ENCODE data around the gene KLK5.
A peak's percentile ranks its signal among the peaks of the same experiment; 100 is the strongest.

KLK5 gene

GRCh38 chr19:50968716-50969412 is 16.0 kb upstream of the KLK5 start:
- no peak for DNase-seq

- no peak for DNase-seq
These were observed 15.3 kb upstream of the KLK5 start for GRCh38 chr19:50967929-50968715.

GRCh38 chr19:50964266-50964665 is 11.4 kb upstream of the KLK5 start:
- no peak for DNase-seq

GRCh38 chr19:50963381-50963780 is 10.5 kb upstream of the KLK5 start:
- no peak for DNase-seq

GRCh38 chr19:50962245-50962644 is 9.4 kb upstream of the KLK5 start:
- no peak for DNase-seq

- no peak for DNase-seq
These were observed 7.1 kb upstream of the KLK5 start for GRCh38 chr19:50959731-50960500.

GRCh38 chr19:50957587-50957986 is 4.7 kb upstream of the KLK5 start:
- DNase-seq: no peak

- DNase-seq: no peak
These were observed 3.0 kb downstream of the KLK5 start for GRCh38 chr19:50949861-50950260.

- DNase-seq: no peak
These were observed 5.7 kb downstream of the KLK5 start for GRCh38 chr19:50947123-50947522.

- no peak for DNase-seq
These were observed 8.0 kb downstream of the KLK5 start for GRCh38 chr19:50944795-50945194.

- no peak for DNase-seq
These were observed 9.6 kb downstream of the KLK5 start for GRCh38 chr19:50943074-50943828.

- DNase-seq: no peak
These were observed 13.2 kb downstream of the KLK5 start for GRCh38 chr19:50939596-50939995.

GRCh38 chr19:50933640-50934039 is 19.2 kb downstream of the KLK5 start:
- DNase-seq: no peak

- no peak for DNase-seq
These were observed 20.2 kb downstream of the KLK5 start for GRCh38 chr19:50932690-50933083.

- no peak for DNase-seq
These were observed 20.7 kb downstream of the KLK5 start for GRCh38 chr19:50932018-50932689.

GRCh38 chr19:50931023-50931422 is 21.8 kb downstream of the KLK5 start:
- no peak for DNase-seq

- no peak for DNase-seq
These were observed 24.0 kb downstream of the KLK5 start for GRCh38 chr19:50928831-50929230.

- DNase-seq: no peak
These were observed 26.7 kb downstream of the KLK5 start for GRCh38 chr19:50926144-50926543.

- DNase-seq: no peak
These were observed 27.1 kb downstream of the KLK5 start for GRCh38 chr19:50925734-50926133.

- no peak for DNase-seq
These were observed 28.3 kb downstream of the KLK5 start for GRCh38 chr19:50924586-50924985.

- DNase-seq: peak; percentile 86
These were observed 30.5 kb downstream of the KLK5 start for GRCh38 chr19:50922317-50922853.
